Neural progenitor cell (in vitro differentiated cells): Measurements from ENCODE around the gene DARS1. TPM values are rescaled to one million over a fixed set of nuclear protein-coding genes. Genes with fewer than 3 reads are reported as not detected.

Source experiments
- DNase-seq: peaks from one replicate; pipeline ENCODE4 v3.0.0-alpha.2; 2016; ENCODE audit warnings: low spot score
- H2AFZ ChIP-seq: fragments of 200-600 bp; sonication (generic); replicated peaks from 2 replicates; pipeline ENCODE4 v1.6.1; 2016; ENCODE audit warnings: antibody characterized with exemption
- H3F3A ChIP-seq: fragments of 200-600 bp; sonication (generic); 2 replicates; pipeline ENCODE4 v1.6.1; 2016; ENCODE audit warnings: antibody characterized with exemption, low read depth
- H3K27ac ChIP-seq: fragments of 200-600 bp; sonication (generic); 2 replicates; pipeline ENCODE4 v1.5.1; 2016; ENCODE audit warnings: mild to moderate bottlenecking
- H3K27me3 ChIP-seq: fragments of 200-600 bp; sonication (generic); 2 replicates; pipeline ENCODE4 v1.6.1; 2016; ENCODE audit warnings: mild to moderate bottlenecking, moderate library complexity
- H3K36me3 ChIP-seq: fragments of 200-600 bp; sonication (generic); 2 replicates; pipeline ENCODE4 v1.5.1; 2016
- H3K4me1 ChIP-seq: fragments of 200-600 bp; sonication (generic); 2 replicates; pipeline ENCODE4 v1.6.1; 2016; ENCODE audit warnings: mixed run types
- H3K4me2 ChIP-seq: fragments of 200-600 bp; sonication (generic); 2 replicates; pipeline ENCODE4 v1.6.1; 2016
- H3K4me3 ChIP-seq: fragments of 200-600 bp; sonication (generic); 2 replicates; pipeline ENCODE4 v1.5.1; 2016
- H3K79me2 ChIP-seq: fragments of 200-600 bp; sonication (generic); 2 replicates; pipeline ENCODE4 v1.6.1; 2016; ENCODE audit warnings: low read depth
- H3K9ac ChIP-seq: fragments of 200-600 bp; sonication (generic); 2 replicates; pipeline ENCODE4 v1.6.1; 2016
- H3K9me3 ChIP-seq: fragments of 200-600 bp; sonication (generic); 2 replicates; pipeline ENCODE4 v1.5.1; 2016; ENCODE audit warnings: low read depth
- H4K20me1 ChIP-seq: fragments of 200-600 bp; sonication (generic); 2 replicates; pipeline ENCODE4 v1.6.1; 2016; ENCODE audit warnings: low read depth
- H3K27ac Mint-ChIP-seq: 3 replicates; pipeline ENCODE4 v1.8.0; 2021; ENCODE audit warnings: mixed read lengths
- H3K27me3 Mint-ChIP-seq: 2 replicates; pipeline ENCODE4 v1.8.0; 2022; ENCODE audit warnings: low read depth, mild to moderate bottlenecking, inconsistent platforms, moderate library complexity, mixed read lengths; ENCODE audit not compliant: insufficient read depth
- H3K36me3 Mint-ChIP-seq: 3 replicates; pipeline ENCODE4 v1.8.0; 2021; ENCODE audit warnings: mixed read lengths
- H3K4me1 Mint-ChIP-seq: 3 replicates; pipeline ENCODE4 v1.8.0; 2021; ENCODE audit warnings: mixed read lengths
- H3K4me3 Mint-ChIP-seq: 3 replicates; pipeline ENCODE4 v1.8.0; 2021; ENCODE audit warnings: mild to moderate bottlenecking, moderate library complexity, mixed read lengths
- H3K9me3 Mint-ChIP-seq: 3 replicates; pipeline ENCODE4 v1.8.0; 2020; ENCODE audit warnings: mixed read lengths
- CTCF ChIP-seq: fragments of 200-600 bp; sonication (generic); IDR thresholded peaks from 2 replicates; pipeline ENCODE4 v1.5.1; 2017; ENCODE audit warnings: antibody characterized with exemption, mild to moderate bottlenecking
- EZH2 ChIP-seq: fragments of 200-600 bp; sonication (generic); IDR thresholded peaks from 2 replicates; pipeline ENCODE4 v1.6.1; 2017; ENCODE audit warnings: antibody characterized with exemption, mild to moderate bottlenecking, moderate library complexity
- EZH2phosphoT487 ChIP-seq: fragments of 200-600 bp; sonication (generic); IDR thresholded peaks from 2 replicates; pipeline ENCODE4 v1.6.1; 2017; ENCODE audit warnings: antibody characterized with exemption
- total RNA-seq: library from RNA; depleted of rRNA; stranded (reverse); fragments of >200 nt; gene quantifications from 2 replicates; pipeline ENCODE4 v1.2.3, GENCODE V29; 2015; ENCODE audit warnings: low replicate concordance

The DARS1 gene
- total RNA-seq, 1 donor from 2014 or later: 227 TPM

- no peak overlapping the region for H2AFZ ChIP-seq
- H3K4me2 ChIP-seq: no peak overlapping the region
- no peaks in the 10 kb centered on the region for H3K9me3 ChIP-seq
- no peak overlapping the region for H3K4me3 Mint-ChIP-seq
- peaks cover 45% of the 10 kb centered on the region for H3K4me1 Mint-ChIP-seq
- no peak overlapping the region for H3K4me3 ChIP-seq
- H4K20me1 ChIP-seq: no peaks in the 10 kb centered on the region
- H3F3A ChIP-seq: no peaks in the 10 kb centered on the region
- TF ChIP-seq CTCF (no peak), EZH2phosphoT487 (no peak), EZH2 (no peak)
- no peaks in the 10 kb centered on the region for H3K79me2 ChIP-seq
- no peak overlapping the region for H3K9ac ChIP-seq
- H3K27ac Mint-ChIP-seq: no peak overlapping the region
- no peaks in the 10 kb centered on the region for H3K27me3 ChIP-seq
- no peak for DNase-seq
- H3K27ac ChIP-seq: no peak overlapping the region
- no peaks in the 10 kb centered on the region for H3K36me3 ChIP-seq
- H3K27me3 Mint-ChIP-seq: peaks cover 5% of the 10 kb centered on the region
- H3K4me1 ChIP-seq: no peaks in the 10 kb centered on the region
- no peaks in the 10 kb centered on the region for H3K9me3 Mint-ChIP-seq
- H3K36me3 Mint-ChIP-seq: no peaks in the 10 kb centered on the region
Observed at GRCh38 chr2:136014411-136014810, 29.0 kb upstream of the DARS1 start.

GRCh38 chr2:136013955-136014354, 28.5 kb upstream of the DARS1 start:
- DNase-seq: no peak
- no peaks in the 10 kb centered on the region for H3K36me3 ChIP-seq
- no peak overlapping the region for H2AFZ ChIP-seq
- no peaks in the 10 kb centered on the region for H3K4me1 ChIP-seq
- no peaks in the 10 kb centered on the region for H3K36me3 Mint-ChIP-seq
- no peaks in the 10 kb centered on the region for H4K20me1 ChIP-seq
- H3K79me2 ChIP-seq: no peaks in the 10 kb centered on the region
- H3K27ac Mint-ChIP-seq: peak overlapping the region; percentile 38
- no peaks in the 10 kb centered on the region for H3K9me3 ChIP-seq
- H3F3A ChIP-seq: no peaks in the 10 kb centered on the region
- TF ChIP-seq CTCF (no peak), EZH2phosphoT487 (no peak), EZH2 (no peak)
- H3K27me3 Mint-ChIP-seq: peaks cover 5% of the 10 kb centered on the region
- no peak overlapping the region for H3K4me3 ChIP-seq
- no peak overlapping the region for H3K4me2 ChIP-seq
- H3K9ac ChIP-seq: no peak overlapping the region
- H3K27ac ChIP-seq: no peak overlapping the region
- H3K9me3 Mint-ChIP-seq: no peaks in the 10 kb centered on the region
- no peak overlapping the region for H3K4me3 Mint-ChIP-seq
- H3K4me1 Mint-ChIP-seq: peaks cover 42% of the 10 kb centered on the region
- no peaks in the 10 kb centered on the region for H3K27me3 ChIP-seq

- Histone ChIP-seq H4K20me1 (no peaks in the 10 kb centered on the region), H3K27me3 (no peaks in the 10 kb centered on the region), H3K27ac (no peak overlapping the region), H3K4me2 (no peak overlapping the region), H3K9ac (no peak overlapping the region), H3K4me3 (no peak overlapping the region), H3K36me3 (no peaks in the 10 kb centered on the region), H3K79me2 (no peaks in the 10 kb centered on the region), H3K4me1 (no peaks in the 10 kb centered on the region), H3F3A (no peaks in the 10 kb centered on the region), H2AFZ (no peak overlapping the region), H3K9me3 (no peaks in the 10 kb centered on the region)
- Mint-ChIP-seq H3K4me1 (peaks cover 38% of the 10 kb centered on the region), H3K4me3 (no peak overlapping the region), H3K9me3 (no peaks in the 10 kb centered on the region), H3K27me3 (peaks cover 6% of the 10 kb centered on the region), H3K27ac (no peak overlapping the region), H3K36me3 (no peaks in the 10 kb centered on the region)
- DNase-seq: no peak
- TF ChIP-seq EZH2phosphoT487 (no peak), EZH2 (no peak), CTCF (no peak)
Observed at GRCh38 chr2:136013136-136013685, 27.8 kb upstream of the DARS1 start.
